ENCODE measurements around the gene NACC1. TPM values are rescaled to one million over a fixed set of nuclear protein-coding genes. Genes with fewer than 3 reads are reported as not detected.

NACC1 gene
- total RNA-seq, 1 donor, result 53.9 TPM

DNA sequence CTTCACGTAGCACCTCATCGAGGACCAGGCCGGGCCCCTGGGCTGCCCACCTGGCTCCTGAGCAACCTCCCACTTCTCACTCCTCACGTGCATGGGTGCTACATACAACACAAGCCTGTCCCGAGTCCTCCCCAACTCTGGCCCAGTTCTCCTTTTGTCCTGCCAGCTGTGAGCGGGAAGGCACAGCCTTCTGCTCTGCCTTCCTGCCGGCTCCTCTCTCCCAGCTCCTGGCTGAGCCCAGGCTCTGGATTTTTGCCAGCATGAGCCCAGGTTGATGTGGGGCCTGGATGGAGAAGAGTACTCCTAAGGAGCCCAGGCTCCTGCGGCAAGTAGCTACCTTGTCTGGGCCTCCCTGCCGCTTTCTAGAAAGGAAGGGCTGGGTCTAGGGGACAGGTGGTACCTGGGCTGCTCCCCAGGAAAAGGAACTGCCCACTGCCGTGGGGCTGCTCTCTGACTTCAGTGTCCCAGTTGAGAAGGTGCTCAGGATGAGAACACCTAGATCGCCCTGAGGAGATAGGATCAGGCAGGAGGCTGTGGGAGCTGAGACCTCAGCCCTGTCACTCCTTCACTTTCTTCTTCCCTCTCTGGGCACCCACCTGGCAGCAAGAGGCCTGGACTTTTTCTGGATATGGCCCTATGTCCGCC lies 39.0 kb upstream of the NACC1 start:
- Histone ChIP-seq H3K9me3 (ENCODE audit: low read depth, low read length) (no peaks in the 10 kb centered on the region), H4K20me1 (ENCODE audit: insufficient read depth, low read length) (peaks cover 17% of the 10 kb centered on the region), H3K4me1 (ENCODE audit: insufficient read depth, low read length) (no peaks in the 10 kb centered on the region), H3K4me3 (ENCODE audit: insufficient read depth, low read length) (no peak overlapping the region), H3K27ac (ENCODE audit: low read depth, low read length) (no peak overlapping the region), H3K36me3 (ENCODE audit: insufficient read depth, low read length) (peaks cover 81% of the 10 kb centered on the region), H2AFZ (ENCODE audit: low read length) (no peak overlapping the region), H3K79me2 (ENCODE audit: insufficient read depth, low read length) (peaks cover under 1% of the 10 kb centered on the region), H3K27me3 (ENCODE audit: insufficient read depth, low read length) (no peaks in the 10 kb centered on the region), H3K4me2 (ENCODE audit: insufficient read depth, low read length) (no peak overlapping the region)
- DNase-seq (ENCODE audit: insufficient read length, low spot score, missing footprints), result no peak
- TF ChIP-seq, protein P1, sequence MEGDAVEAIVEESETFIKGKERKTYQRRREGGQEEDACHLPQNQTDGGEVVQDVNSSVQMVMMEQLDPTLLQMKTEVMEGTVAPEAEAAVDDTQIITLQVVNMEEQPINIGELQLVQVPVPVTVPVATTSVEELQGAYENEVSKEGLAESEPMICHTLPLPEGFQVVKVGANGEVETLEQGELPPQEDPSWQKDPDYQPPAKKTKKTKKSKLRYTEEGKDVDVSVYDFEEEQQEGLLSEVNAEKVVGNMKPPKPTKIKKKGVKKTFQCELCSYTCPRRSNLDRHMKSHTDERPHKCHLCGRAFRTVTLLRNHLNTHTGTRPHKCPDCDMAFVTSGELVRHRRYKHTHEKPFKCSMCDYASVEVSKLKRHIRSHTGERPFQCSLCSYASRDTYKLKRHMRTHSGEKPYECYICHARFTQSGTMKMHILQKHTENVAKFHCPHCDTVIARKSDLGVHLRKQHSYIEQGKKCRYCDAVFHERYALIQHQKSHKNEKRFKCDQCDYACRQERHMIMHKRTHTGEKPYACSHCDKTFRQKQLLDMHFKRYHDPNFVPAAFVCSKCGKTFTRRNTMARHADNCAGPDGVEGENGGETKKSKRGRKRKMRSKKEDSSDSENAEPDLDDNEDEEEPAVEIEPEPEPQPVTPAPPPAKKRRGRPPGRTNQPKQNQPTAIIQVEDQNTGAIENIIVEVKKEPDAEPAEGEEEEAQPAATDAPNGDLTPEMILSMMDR (IDR thresholded peaks at IDR 0.05; ENCODE audit: extremely low read depth, low read depth, low read length), result no peak

DNA sequence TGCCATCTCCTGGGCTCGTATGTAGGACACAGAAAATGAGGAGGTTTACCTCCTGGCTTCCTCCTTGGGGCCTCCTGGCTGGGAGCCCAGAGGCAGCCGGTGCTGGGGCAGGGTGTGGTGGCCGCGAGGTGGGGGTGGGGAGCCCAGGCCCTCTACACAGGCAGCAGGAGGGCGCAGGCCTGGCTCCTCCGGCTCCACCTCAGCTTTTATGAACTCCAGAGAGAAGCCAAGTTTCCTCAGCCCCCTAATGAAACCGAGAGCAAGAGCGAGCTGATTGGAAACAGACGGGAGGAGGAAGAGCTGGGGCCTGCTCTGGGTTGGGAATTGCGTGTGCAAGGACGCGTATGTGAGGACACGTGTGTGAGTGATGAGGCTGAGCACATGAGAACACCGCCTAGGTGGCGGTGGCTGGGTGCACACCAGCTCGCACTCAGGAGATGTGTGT lies 38.5 kb upstream of the NACC1 start:
- H3K79me2 ChIP-seq (ENCODE audit: insufficient read depth, low read length), result no peaks in the 10 kb centered on the region
- TF ChIP-seq, protein P1 (IDR thresholded peaks at IDR 0.05; ENCODE audit: extremely low read depth, low read depth, low read length), result no peak
- peaks cover 78% of the 10 kb centered on the region for H3K36me3 ChIP-seq (ENCODE audit: insufficient read depth, low read length)
- DNase-seq (ENCODE audit: insufficient read length, low spot score, missing footprints), result no peak
- H3K9me3 ChIP-seq (ENCODE audit: low read depth, low read length), result no peaks in the 10 kb centered on the region
- H3K4me1 ChIP-seq (ENCODE audit: insufficient read depth, low read length), result no peaks in the 10 kb centered on the region
- H4K20me1 ChIP-seq (ENCODE audit: insufficient read depth, low read length), result peaks cover 17% of the 10 kb centered on the region
- no peak overlapping the region for H3K4me2 ChIP-seq (ENCODE audit: insufficient read depth, low read length)
- H2AFZ ChIP-seq (ENCODE audit: low read length), result no peak overlapping the region
- H3K4me3 ChIP-seq (ENCODE audit: insufficient read depth, low read length), result no peak overlapping the region
- no peak overlapping the region for H3K27ac ChIP-seq (ENCODE audit: low read depth, low read length)
- no peaks in the 10 kb centered on the region for H3K27me3 ChIP-seq (ENCODE audit: insufficient read depth, low read length)

DNA sequence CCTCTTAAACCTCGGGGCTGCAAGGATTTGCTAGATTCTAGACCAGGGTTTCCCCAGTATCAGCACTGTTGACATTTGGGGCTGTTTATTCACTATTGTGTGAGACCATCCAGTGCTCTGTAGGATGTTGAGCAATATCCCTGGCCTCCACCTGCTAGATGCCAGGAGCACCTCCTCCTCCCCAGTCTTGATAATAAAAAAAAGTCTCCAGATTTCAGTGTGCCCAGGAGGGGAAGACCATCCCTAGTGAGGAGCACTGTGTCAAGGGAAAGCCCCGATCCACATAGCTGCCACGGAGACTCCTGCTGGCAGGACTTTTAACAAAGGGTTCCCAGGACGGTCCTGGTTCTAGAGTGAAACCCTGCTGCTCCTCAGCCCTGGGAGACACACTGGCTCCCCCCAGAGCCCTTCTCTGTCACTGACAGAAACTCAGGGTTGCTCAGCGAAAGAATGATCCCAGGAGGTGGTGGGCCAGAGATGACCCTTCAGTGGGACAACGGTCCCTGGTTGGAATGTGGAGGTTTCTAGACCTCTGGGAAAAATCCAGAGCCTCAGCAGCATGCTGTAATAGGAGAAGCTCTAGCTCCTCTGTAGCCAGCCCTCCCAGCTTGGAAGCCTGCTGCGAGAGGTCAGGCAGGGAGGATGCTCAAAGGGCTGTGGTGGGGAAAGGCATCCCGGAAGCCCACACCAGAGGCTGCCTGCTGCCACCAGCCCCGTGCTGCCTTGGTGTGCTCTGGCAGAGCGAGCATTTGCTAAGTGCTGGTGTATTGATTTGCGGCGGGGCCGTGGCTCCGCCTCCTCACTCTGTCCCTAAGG lies 35.7 kb upstream of the NACC1 start:
- Histone ChIP-seq H3K36me3 (ENCODE audit: insufficient read depth, low read length) (peaks cover 77% of the 10 kb centered on the region), H3K4me2 (ENCODE audit: insufficient read depth, low read length) (no peak overlapping the region), H3K4me3 (ENCODE audit: insufficient read depth, low read length) (no peak overlapping the region), H4K20me1 (ENCODE audit: insufficient read depth, low read length) (peaks cover 14% of the 10 kb centered on the region), H3K27me3 (ENCODE audit: insufficient read depth, low read length) (no peaks in the 10 kb centered on the region), H2AFZ (ENCODE audit: low read length) (no peak overlapping the region), H3K79me2 (ENCODE audit: insufficient read depth, low read length) (peaks cover 8% of the 10 kb centered on the region), H3K9me3 (ENCODE audit: low read depth, low read length) (no peaks in the 10 kb centered on the region), H3K27ac (ENCODE audit: low read depth, low read length) (no peak overlapping the region), H3K4me1 (ENCODE audit: insufficient read depth, low read length) (no peaks in the 10 kb centered on the region)
- peak; percentile 97 for DNase-seq (ENCODE audit: insufficient read length, low spot score, missing footprints)
- TF ChIP-seq, protein P1 (IDR thresholded peaks at IDR 0.05; ENCODE audit: extremely low read depth, low read depth, low read length), result peak; percentile 58

DNA sequence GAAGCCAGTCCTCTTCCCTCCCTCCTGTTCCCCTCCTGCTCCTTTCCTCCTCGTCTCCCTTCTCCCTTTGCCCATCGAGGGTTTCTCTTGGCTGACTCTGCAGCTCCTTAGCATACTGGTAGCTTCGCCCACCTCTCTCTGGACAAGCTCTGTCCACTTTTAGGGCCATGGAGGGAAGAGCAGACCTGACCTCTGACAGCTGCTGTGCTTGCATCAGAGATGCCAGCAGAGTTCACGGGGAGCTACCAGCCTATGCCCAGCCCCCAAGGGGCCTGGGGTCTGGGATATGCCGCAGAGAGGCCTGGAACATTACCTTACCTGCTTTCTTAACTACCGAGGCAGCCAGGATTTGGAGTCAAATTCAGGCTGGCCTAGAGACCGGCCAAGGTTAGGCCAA lies 35.1 kb upstream of the NACC1 start:
- Histone ChIP-seq H3K27ac (ENCODE audit: low read depth, low read length) (no peak overlapping the region), H3K79me2 (ENCODE audit: insufficient read depth, low read length) (peaks cover 8% of the 10 kb centered on the region), H3K27me3 (ENCODE audit: insufficient read depth, low read length) (no peaks in the 10 kb centered on the region), H3K4me3 (ENCODE audit: insufficient read depth, low read length) (no peak overlapping the region), H3K9me3 (ENCODE audit: low read depth, low read length) (no peaks in the 10 kb centered on the region), H3K36me3 (ENCODE audit: insufficient read depth, low read length) (peaks cover 74% of the 10 kb centered on the region), H3K4me2 (ENCODE audit: insufficient read depth, low read length) (no peak overlapping the region), H4K20me1 (ENCODE audit: insufficient read depth, low read length) (peaks cover 14% of the 10 kb centered on the region), H3K4me1 (ENCODE audit: insufficient read depth, low read length) (no peaks in the 10 kb centered on the region), H2AFZ (ENCODE audit: low read length) (no peak overlapping the region)
- DNase-seq (ENCODE audit: insufficient read length, low spot score, missing footprints), result no peak
- TF ChIP-seq, protein P1 (IDR thresholded peaks at IDR 0.05; ENCODE audit: extremely low read depth, low read depth, low read length), result no peak

All from osteoblast (primary cell).